ENCODE results near the gene CCL20.
"Not testable (repeated sequence)": the region's sequence is repeated elsewhere in the genome, so short reads cannot be mapped to it uniquely, and the experiment has no call there.

Gene CCL20

DNA sequence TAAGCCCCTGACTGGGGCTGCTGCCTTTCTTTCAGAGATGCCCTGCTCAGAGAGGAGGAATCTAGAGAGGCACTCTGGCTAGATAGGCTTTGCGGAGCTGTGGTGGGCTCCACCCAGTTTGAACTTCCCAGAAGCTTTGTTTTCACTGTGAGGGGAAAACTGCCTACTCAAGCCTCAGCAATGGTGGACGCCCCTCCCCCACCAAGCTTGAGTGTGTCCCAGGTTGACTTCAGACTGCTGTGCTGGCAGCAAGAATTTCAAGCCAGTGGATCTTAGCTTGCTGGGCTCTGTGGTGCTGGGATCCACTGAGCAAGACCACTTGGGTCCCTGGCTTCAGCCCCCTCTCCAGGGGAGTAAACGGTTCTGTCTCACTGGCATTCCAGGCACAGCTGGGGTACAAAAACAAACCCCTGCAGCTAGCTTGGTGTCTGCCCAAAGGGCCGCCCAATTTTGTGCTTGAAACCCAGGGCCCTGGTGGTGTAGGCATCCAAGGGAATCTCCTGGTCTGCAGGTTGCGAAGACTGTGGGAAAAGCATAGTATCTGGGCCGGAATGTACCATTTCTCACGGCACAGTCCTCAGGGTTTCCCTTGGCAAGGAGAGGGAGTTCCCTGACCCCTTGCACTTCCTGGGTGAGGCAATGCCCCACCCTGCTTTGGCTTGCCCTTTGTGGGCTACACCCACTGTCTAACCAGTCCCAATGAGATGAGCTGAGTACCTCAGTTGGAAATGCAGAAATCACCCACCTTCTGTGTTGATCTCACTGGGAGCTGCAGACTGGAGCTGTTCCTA lies 25.9 kb downstream of the CCL20 start:
- not testable (repeated sequence) for DNase-seq

DNA sequence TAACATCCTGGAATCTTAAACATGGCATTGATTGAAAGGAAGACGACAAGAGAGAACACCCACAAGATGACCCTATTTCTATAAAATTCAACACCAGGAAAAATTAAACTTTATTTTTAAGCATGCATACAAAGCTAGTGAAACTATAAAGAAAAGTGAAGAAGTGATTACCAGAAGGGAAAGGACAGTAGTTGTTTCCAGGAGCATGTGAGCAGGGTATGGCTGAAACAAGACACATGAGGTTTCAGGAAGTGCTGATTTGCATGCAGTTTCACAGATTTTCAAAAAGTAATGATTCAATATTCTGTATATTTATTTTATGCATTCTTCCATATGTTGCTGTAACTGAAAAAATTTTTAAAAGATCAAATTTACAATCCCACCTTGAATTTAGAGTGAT lies 33.2 kb downstream of the CCL20 start:
- no peak for DNase-seq

DNA sequence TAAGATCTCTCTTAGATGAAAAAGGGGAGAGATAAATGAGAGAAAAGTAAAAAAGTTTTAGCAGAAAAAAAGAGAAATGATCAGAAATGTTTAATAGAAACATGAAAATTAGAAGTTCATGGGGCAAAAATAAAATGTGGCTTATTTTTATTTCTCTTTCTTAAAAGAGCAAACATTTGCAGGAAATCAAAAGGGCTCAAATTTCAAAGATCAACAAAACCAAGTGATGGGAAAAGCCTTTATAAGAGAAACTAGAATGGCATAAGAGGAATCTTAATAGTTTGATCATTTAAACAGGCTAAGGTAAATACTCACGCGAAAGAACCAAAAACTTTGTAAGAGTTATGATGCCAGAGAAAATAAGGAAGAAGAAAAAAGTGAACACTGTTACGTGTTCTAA lies 34.5 kb downstream of the CCL20 start:
- DNase-seq = no peak

DNA sequence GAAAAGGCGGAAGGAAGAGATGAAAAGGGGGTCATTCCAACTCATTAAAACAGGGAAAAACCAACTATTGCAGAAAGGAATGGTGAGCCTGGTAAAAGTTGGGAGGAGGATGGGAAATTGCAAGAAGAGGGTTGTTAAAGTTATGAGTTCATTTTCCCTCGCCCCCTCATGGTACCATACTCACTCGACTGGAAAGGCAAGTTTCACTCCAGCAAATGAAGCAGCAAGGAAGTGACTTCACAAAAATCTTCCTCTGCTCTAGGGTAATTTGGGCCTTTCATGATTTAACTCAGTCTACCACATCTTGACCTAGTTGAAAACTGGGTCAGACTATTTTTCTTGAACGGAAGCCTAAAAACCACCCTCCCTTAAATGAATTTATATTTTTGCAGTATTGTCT lies 34.9 kb downstream of the CCL20 start:
- DNase-seq = no peak

DNA sequence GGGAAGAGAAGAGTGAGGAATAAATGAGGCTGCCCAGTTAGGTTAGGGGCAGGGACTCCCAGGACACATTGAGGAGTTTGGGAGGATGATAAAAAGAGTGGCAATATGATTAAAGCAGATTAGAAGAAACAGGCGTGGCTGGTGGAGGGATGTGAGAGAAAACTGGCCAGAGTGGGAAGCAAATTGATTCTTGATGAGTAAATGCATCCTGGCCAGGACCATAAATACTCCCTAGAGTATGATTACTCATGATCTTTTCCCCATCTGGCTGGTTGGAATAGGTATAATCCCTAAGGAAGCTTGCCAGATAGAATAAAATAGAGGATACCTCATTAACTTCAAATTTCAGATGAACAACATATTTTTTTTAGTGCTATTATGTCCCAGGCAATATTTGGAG lies 36.3 kb downstream of the CCL20 start:
- DNase-seq = no peak

DNA sequence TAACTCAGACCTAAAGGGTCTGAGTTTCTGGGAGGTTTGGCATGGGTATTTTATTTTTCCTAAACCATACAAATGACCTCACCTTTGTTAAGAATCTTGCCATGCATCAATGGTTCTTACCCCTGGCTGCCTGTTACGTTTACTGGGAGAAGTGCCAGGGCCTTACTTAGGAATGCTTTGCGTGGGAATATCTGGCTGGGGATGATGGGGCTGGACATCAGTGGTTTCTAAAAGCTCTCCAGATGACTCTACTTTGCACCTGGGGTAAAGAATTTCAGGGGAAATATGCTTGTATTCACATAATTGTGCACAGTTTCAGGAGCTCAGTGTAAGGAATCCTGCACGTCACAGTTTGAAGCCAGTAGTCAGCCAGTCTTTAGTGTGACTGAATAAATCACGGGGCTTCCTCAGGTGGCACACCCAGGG lies 39.6 kb downstream of the CCL20 start:
- no peak for DNase-seq

DNA sequence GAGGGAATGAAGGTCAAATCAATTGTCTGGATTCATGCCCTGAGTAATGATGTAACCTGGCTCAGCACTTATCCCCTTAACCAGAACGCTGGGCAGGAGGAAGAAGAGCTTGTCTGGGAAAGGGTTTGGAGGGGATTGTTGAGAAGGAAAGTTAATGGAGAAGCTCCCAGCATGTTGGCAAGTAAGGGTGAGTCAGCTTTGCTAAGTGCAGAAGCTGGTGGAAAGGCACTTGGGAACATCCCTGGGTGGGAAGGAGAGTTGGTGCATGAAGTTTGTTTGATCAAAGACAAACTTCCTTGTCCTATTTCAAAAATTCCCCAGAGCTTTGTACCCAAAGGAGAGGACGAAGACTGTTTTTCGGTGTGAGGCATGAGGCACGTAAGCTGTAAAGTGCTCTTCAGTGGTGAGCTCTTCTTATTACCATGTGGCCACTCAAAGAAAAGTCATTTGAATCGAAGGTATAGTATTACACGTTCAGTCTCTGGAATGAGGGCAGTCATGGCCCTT lies 40.2 kb downstream of the CCL20 start:
- no peak for DNase-seq

DNA sequence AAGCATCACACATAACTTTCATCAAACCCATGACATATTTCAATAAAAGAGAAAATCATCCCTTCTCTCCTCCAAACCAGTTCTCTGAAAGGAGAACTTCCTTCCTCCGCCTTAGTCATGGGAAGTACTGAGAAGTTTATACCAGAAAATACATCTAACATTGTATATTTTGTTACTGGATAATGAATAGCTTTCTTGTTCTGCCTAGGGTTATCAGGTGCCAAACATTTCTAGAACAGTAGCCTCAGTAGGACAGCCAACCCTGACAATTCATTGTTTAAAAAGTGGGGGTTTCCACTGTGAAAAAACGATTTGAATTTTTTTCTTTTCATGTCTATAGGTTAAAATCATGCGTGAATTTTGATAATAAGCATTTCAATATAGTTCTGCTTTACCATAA lies 41.8 kb downstream of the CCL20 start:
- no peak for DNase-seq

DNA sequence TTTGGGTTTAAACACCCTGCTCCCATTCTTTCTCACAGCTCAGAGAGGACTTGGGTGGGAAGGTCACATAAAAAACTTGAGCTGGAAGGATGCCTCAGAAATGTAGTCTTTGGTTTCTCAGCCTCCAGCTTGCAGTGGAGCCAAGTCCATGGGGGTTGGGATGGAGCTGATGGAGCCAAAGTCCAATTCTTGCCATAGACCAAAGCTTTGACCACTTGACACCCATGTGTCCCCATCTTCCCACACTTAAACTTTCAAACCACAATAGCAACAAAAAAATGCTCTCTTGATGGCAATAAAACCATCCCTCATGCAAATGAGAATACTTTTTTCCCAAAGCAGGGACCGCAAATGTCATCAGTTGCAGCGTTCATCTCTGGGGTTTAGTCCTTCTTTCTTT lies 43.1 kb downstream of the CCL20 start:
- no peak for DNase-seq

DNA sequence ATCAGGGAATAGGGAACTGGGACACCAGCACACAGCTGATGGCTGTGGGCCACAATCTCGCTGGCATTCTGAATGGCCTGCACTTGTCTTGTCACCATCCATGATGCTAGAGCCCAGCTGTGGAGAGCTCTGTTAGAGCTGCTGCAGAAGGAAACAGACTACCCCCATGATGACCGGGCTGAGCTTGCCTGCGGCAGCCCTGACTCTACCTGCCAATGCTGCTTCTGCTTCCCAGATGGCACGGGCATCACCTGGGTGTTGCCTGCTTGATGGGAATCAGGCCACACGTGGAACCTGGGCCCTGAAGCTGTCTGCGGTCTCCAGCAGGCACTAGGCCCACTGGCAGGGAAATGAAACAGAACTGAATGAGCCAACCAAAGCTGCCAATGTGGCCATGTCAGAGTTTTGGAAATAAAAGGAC lies 46.6 kb downstream of the CCL20 start:
- no peak for DNase-seq

DNA sequence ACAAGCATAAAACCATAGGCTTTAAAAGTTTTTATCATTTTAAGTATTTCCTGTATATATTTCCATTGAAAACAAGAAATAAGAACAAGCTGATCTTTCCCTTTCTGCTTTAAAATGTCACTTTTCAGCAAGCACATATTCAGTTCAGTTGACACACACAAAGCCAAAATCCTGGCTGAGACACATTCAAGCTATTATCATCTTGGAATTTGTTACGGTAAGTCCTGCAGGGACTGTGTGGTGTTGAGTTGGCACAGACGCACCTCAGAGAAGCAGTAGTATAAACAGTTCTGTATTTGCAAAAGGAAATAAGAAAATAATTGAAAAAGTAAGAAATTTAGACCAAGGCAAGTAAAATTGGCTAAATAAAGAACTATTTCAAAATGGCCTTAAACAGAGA lies 47.4 kb downstream of the CCL20 start:
- DNase-seq = no peak

DNA sequence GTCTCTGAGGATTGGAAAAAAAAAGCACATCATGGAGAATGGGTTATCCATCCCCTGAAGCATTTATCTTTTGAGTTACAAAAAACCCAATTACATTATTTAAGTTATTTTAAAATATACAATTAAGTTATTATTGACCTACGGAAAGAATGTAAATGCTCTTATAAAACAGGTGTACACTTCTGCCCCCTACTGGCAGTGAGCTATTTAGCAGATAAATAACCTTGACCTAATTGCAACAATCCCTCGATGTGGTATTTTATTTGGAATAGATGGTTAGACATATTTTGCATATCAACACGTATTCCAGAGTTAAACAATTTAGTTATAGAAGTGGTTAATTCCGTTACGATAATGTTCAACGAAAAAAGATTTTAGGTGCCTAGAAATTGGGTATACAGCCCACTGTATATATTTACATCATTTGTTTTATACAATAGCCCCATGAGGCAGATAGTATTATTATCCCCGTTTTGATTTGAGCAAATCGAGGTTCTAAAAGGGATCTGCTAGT lies 48.6 kb downstream of the CCL20 start:
- DNase-seq = no peak

DNA sequence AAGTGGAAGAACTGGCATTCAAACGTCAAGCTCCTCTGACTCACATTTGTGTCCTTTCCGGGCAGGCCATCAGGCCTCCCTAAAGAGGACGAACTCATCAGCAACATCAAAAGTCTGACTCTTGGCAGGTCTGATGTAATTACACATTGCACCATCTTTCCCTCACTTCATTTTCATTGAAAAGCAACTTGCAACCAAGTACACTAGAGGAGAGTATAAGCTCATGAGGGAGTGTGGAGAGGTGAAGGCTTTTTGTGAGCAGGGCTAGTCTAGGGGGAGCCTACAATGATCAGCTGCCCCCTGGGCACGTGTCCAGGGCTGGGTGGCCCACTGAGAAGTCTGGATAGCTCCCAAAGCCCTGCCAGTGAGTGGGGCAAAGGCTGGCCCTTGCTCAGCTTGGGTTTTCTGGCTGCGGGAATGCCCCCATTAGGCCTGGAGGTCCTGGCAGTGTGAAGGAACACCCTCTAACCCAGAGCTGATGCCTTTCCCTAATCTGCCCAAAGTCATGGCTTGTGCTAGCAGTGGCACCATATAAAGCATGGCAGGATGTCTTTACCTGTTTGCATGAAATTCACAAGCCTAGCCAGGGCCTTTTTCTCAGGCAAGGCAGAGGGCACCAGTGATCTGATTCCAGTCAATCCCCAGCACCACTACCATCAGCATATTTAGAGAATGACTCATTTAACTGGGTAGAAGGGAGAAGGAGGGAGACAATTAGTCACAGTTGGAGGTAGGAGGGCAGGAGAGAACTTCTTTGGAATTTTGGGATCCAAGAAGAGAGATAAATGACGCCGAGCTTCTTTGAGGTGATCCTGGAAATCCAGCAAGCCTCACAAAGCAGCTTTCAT lies 49.3 kb downstream of the CCL20 start:
- peak; percentile 5 for DNase-seq

DNA sequence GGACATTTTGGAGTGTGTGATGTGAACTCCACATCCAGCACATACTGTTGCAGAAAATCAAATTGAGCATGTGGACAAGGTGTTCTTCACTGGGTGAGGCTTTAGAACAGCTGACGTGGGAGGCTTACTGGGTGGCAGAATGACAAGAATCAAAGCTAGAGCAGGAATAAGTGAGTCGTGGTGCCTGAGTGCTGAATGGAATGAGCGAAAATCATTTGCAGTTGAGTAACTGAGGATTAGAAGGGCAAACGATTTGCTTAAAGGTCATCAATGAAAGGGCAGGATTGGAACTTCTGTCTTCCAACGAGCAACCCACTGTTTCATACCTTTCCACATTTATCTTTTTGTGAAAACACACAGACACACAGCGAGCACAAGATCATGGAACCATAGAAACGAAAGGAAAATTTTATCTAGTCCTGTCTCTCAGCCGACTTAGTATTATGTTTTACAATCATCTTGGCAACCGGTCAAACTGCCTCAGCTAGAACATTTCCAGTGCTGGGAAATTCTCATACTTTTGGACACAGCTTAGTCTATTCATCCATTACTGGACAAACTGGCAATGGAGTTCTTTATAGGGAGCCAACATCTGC lies 50.6 kb downstream of the CCL20 start:
- no peak for DNase-seq

DNA sequence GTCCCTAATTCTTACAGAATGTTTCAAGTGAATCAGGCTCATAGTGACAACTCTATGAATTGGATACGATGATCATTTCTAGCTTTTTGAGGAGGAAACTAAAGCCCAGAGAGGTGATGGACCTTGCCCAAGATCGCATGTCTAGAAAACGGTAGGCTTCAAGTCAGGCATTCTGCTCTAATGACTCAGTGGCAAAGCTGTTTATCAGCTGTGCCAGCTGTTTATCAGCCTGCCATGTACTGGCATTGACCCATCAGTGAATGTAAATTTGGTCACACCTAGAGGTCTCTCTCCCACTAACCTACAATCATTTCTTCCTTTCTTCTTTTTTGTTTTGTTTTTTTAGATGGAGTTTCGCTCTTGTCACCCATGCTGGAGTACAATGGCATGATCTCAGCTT lies 51.6 kb downstream of the CCL20 start:
- DNase-seq = no peak
